Activated CD4-positive, alpha-beta T cell treated with anti-CD3 and anti-CD28 coated beads, Interleukin-2, Interleukin-4, amounts not matched to agents 100 ng/mL and 50 ng/mL, durations not matched to agents 16 hours and 8 hours (primary cell): ENCODE data around the gene CNTN5.

ENCODE experiments used
- DNase-seq: peaks from one replicate; pipeline ENCODE4 v3.0.0-alpha.2; 2020; ENCODE audit warnings: low spot score

CNTN5 gene

DNA sequence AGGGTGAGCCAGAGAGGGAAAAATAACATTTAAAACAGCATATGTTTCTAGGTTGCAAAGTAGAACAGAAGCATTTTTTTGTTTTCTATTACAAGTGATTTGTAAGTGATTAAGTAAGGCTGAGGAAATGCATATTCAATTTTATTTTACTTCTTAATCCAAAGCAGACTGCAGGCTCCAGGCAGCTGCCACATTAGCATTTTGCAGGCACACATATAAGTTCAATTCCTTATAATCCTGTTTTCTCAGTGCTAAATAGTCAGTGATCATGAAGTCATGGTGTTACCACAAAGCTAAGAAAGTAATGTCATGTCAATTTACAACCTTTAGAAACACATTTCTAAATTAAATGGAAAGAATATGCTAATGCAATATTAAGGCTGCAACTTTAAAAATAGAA is 149.8 kb downstream of the CNTN5 start:
- no peak for DNase-seq

DNA sequence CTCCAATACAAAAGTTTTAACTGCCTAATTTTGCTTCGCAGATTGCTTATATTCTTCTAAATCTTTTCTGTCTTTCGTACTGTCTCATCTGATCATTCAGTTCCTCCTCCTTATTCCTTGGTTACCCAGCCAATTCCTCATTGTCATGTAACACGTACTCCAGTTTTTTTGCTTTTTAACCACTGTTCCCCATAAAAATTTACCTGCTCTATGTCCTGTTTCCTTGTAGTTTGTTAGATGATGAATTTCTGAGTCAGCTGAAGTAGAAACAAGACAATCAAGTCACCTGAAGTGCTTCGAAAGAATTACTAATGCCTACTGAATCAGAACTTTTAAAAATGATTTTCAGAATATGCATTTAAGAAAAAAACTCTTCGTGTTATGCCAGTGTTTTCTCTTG is 150.6 kb downstream of the CNTN5 start:
- DNase-seq, result no peak

- no peak for DNase-seq
These were observed 155.7 kb downstream of the CNTN5 start for GRCh38 chr11:99176430-99176829.

GRCh38 chr11:99177446-99177845 is 156.7 kb downstream of the CNTN5 start:
- no peak for DNase-seq

DNA sequence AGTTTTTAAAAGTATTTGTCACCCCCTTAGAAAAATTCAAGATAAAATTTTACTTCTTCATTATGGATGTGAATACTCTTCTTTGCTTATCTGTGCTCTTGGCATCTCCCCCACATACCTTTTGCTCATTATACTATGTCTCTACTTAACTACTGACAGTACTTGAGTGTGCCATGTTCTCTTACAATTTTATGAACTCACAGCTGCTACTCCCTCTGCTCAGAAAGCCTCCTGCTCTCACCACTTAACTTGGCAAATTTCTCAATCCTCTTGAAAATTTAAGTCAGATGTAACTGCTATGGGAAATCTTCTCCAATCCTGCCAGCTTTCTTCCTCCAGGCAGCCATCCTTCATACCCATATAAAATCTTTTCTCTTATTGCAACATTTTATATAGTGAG is 163.4 kb downstream of the CNTN5 start:
- no peak for DNase-seq

DNA sequence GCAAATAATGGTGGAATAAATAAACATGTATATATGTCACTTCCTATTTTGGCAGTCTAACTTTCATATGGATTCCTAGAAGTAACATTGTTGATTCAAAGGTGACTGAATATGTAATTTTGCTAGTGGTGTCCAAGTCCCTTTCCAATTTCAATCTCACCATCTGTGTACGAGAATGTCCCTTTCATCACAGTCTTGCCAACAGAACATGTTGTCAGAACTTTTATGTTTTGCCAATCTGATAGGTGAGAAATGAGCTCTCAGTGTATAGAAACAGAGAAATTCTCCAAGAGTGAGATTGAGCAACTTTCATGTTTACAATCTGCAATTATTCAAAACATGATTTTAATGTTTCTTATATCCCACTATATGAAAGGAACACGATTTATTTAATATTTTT is 167.5 kb downstream of the CNTN5 start:
- no peak for DNase-seq

- no peak for DNase-seq
These were observed 172.0 kb downstream of the CNTN5 start for GRCh38 chr11:99192716-99193115.

GRCh38 chr11:99197477-99197876 is 176.7 kb downstream of the CNTN5 start:
- DNase-seq, result no peak

DNA sequence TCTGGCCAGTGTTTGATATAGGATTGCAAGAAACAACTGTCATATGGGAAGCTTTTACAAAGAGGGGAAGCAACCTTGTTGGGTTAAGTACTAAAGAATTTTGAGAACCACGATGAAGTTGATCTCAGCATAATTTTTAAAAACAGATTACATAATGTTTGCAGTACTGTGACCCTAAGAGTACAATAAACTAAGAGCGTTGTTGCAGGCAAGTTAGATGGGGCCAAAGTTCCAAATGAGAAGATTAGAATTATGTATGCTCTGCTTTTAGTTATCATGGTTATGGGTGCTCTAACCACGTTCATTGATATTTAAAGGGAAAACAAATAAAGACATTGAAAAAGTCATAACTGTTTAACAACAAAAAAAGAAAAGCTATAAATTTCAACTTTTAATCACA is 177.5 kb downstream of the CNTN5 start:
- no peak for DNase-seq

DNA sequence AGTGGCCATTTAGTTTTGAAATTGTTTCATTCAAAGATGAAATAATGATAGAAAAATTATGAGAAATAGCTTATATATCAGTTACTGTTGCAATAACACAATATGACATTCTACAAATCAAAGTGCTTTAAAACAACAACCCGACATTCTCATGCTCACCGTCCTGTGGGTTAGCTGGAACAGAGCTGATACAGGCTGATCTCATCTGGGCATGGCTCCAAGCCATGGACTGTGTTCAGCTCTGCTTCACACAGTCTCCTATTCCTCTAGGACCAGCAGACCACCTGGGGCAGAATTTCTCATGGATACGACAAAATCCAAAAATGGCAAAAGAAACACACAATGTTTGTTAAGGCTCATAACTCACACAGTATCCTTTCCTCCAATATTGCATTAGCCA is 178.6 kb downstream of the CNTN5 start:
- DNase-seq, result no peak

DNA sequence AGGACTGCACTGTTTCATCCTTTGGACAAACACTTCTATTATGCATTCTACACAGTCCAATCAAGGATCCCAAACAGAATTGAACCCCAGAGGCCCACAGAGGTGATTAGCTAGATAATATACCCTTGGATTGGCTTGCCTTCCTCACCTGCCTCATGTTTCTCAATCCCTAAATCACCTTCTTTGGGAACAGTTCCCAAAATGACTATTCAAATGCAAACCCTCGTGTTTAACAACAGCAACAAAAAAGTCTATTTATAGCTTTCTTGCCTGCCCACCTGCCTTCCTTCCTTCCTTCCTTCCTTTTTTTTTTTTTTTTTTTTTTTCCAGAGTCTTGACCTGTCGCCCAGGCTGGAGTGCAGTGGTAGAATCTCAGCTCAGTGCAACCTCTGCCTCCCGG is 180.0 kb downstream of the CNTN5 start:
- DNase-seq, result no peak

GRCh38 chr11:99208813-99209212 is 188.1 kb downstream of the CNTN5 start:
- no peak for DNase-seq

- no peak for DNase-seq
These were observed 208.8 kb downstream of the CNTN5 start for GRCh38 chr11:99229544-99229943.

- DNase-seq, result no peak
These were observed 213.8 kb downstream of the CNTN5 start for GRCh38 chr11:99234534-99234933.

DNA sequence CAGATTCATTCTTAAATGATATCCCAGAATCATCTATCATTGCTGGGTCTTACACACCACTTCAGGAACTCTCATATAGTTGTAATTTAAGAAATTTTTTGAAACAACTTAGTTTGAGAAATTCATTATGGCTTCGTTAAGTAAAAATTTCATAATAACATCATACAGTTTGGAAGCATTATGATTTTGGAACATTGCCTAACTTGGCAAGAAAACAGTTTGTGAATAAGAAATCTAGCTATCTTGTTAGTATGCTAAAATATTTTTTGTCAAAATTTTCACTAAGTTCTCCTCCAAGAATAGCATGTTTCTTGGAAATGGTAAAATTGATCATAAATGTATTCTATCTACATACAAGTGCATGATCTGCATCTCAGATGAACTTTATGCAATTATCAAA is 217.7 kb downstream of the CNTN5 start:
- DNase-seq, result no peak

- no peak for DNase-seq
These were observed 219.7 kb downstream of the CNTN5 start for GRCh38 chr11:99240192-99241030.

DNA sequence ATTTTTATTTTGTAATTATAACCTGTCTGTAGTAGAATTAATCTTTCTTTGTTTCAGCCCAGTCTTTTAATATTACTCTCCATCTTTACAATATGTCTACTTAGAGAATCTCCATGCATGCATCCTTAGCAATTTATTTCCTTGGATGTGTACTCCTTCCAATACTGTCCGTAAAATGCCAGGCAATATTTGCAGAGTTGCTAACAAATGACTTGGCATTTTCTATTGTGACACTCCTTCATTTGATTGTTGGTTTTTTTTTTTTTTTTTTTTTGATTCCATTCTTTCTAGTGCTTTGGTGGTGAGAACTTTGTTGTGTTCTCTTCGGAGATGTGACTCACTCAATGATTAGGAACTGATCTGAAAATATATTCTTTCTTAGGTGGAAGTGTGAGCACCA is 220.3 kb downstream of the CNTN5 start:
- no peak for DNase-seq

DNA sequence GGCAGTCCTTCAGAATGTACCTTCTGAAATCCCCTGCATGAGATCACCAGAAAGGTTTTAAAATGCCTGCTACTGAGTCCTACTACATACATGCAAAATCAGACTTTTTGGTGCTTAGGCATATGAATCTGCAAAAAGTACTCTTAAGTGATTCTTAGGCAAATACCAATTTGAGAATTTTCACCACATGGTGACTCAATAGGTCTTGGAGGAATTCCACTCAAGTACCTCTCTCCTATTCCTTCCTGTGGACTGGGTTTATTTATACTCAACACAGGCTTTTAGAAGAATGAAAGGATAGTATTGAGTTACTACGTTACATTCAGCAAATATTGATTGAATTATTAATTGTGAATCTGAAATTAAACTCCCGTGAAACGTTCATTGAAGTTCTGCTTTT is 223.9 kb downstream of the CNTN5 start:
- DNase-seq, result no peak

DNA sequence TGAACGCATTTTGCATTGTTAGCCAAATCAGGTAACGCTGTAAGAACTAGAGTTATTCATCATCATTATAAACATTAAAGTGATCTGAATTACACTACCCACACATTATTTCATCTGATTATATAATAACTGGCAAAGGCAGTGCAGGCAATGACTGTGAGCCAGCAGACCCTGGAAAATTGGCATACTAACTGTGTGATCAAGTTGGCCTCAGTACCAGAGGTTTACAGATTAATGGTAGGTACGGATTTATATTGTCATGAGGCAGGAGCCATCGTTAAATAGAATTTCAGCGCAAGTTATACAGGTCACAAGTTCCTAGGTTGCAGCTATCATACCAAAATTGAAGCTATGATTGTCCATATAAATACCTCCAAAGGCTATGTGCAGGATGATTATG is 225.4 kb downstream of the CNTN5 start:
- no peak for DNase-seq

- DNase-seq, result no peak
These were observed 235.9 kb downstream of the CNTN5 start for GRCh38 chr11:99256614-99257013.

- DNase-seq, result no peak
These were observed 236.4 kb downstream of the CNTN5 start for GRCh38 chr11:99257131-99257530.

DNA sequence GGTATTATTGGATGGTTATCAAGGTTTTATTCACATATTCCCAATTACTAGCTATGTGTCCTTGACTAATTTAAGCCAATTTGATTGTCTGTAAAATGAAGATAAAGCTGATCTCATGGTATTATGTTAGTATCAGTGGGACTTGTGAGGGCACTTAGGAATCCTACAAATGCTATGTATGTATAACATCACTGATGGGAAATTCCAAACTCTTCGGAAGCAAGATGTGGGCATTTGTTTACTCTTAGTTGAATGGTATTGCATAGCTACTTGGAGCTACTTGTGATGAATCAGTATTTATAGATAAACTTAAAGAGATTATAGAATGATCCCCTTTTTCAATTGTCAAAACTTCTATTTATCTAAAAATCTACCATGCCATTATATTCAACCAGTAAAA is 239.9 kb downstream of the CNTN5 start:
- DNase-seq, result no peak

GRCh38 chr11:99268886-99269285 is 248.1 kb downstream of the CNTN5 start:
- no peak for DNase-seq

- DNase-seq, result no peak
These were observed 250.8 kb downstream of the CNTN5 start for GRCh38 chr11:99271527-99271926.
